MM.1S (cell line): ENCODE data around the gene NPVF.

Experiments used
- DNase-seq: peaks from one replicate; pipeline ENCODE4 v3.0.0-alpha.2; 2015
- H2AFZ ChIP-seq: fragments of 300-600 bp; sonication (generic); 2 replicates; pipeline ENCODE4 v1.6.0; 2016; ENCODE audit warnings: antibody characterized with exemption, low read length
- H3F3A ChIP-seq: fragments of 300-600 bp; sonication (generic); 2 replicates; pipeline ENCODE4 v1.6.1; 2016; ENCODE audit warnings: mild to moderate bottlenecking, antibody characterized with exemption, low read length, moderate library complexity, mixed read lengths; ENCODE audit not compliant: insufficient read depth
- H3K27ac ChIP-seq: fragments of 300-600 bp; sonication (generic); 2 replicates; pipeline ENCODE4 v1.5.1; 2016; ENCODE audit warnings: mild to moderate bottlenecking, low read length
- H3K27me3 ChIP-seq: fragments of 300-600 bp; sonication (generic); replicated peaks from 2 replicates; pipeline ENCODE4 v1.6.0; 2016; ENCODE audit warnings: low read length; ENCODE audit not compliant: insufficient read depth
- H3K36me3 ChIP-seq: fragments of 300-600 bp; sonication (generic); replicated peaks from 2 replicates; pipeline ENCODE4 v1.6.1; 2016; ENCODE audit warnings: mild to moderate bottlenecking, low read length, mixed read lengths; ENCODE audit not compliant: insufficient read depth
- H3K4me1 ChIP-seq: fragments of 300-600 bp; sonication (generic); 2 replicates; pipeline ENCODE4 v1.6.1; 2016; ENCODE audit warnings: low read length, mixed read lengths
- H3K4me2 ChIP-seq: fragments of 300-600 bp; sonication (generic); 2 replicates; pipeline ENCODE4 v1.6.0; 2016; ENCODE audit warnings: low read depth, low read length
- H3K4me3 ChIP-seq: fragments of 300-600 bp; sonication (generic); 2 replicates; pipeline ENCODE4 v1.5.1; 2016; ENCODE audit warnings: low read length, mixed read lengths
- H3K79me2 ChIP-seq: fragments of 300-600 bp; sonication (generic); 2 replicates; pipeline ENCODE4 v1.6.1; 2016; ENCODE audit warnings: mixed run types, low read length, mixed read lengths
- H3K9ac ChIP-seq: fragments of 300-600 bp; sonication (generic); 2 replicates; pipeline ENCODE4 v1.6.1; 2016; ENCODE audit warnings: low read length, mixed read lengths
- H3K9me2 ChIP-seq: fragments of 300-600 bp; sonication (generic); replicated peaks from 2 replicates; pipeline ENCODE4 v1.6.1; 2016; ENCODE audit warnings: mild to moderate bottlenecking, low read length, mixed read lengths; ENCODE audit not compliant: insufficient read depth
- H3K9me3 ChIP-seq: fragments of 300-600 bp; sonication (generic); replicated peaks from 2 replicates; pipeline ENCODE4 v1.6.1; 2016; ENCODE audit warnings: mild to moderate bottlenecking, low read length, mixed read lengths; ENCODE audit not compliant: insufficient read depth
- H4K20me1 ChIP-seq: fragments of 300-600 bp; sonication (generic); 2 replicates; pipeline ENCODE4 v1.6.1; 2016; ENCODE audit warnings: mild to moderate bottlenecking, low read length, moderate library complexity, mixed read lengths; ENCODE audit not compliant: insufficient read depth
- CTCF ChIP-seq: fragments of 300-600 bp; sonication (generic); IDR thresholded peaks from 2 replicates; pipeline ENCODE4 v1.5.1; 2016; ENCODE audit warnings: antibody characterized with exemption, low read length, mixed read lengths
- EZH2 ChIP-seq: fragments of 300-600 bp; sonication (generic); optimal IDR thresholded peaks from 2 replicates; pipeline ENCODE3; 2017; ENCODE audit warnings: low read depth, mild to moderate bottlenecking, antibody characterized with exemption, low read length, mixed read lengths
- EZH2phosphoT487 ChIP-seq: fragments of 300-600 bp; sonication (generic); IDR thresholded peaks from 2 replicates; pipeline ENCODE4 v1.6.1; 2018; ENCODE audit warnings: antibody characterized with exemption, low read length

NPVF gene

DNA sequence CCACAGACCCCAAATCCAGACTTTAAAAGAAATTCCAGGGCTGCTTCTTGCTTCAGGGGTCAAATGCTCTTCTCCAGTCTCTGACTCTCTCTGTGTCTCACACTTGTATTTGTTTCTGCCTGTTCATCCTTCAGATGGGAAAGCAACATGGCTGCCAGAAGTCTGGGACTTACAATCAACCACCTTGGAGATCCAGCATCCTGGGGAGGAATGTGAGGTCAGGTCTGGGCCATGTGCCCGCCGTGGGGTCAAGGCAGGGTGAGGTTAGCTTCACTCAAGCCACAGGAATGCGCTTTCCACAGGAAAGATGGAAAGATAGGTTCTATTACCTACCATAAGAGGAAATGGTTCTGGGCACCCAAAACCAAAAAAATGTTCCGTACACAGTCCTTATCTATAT is 34.3 kb upstream of the NPVF start:
- Histone ChIP-seq H3K4me3 (no peak overlapping the region), H3K9me2 (no peaks in the 10 kb centered on the region), H3K36me3 (no peaks in the 10 kb centered on the region), H3F3A (no peaks in the 10 kb centered on the region), H2AFZ (no peak overlapping the region), H3K4me2 (no peak overlapping the region), H3K4me1 (peaks cover 16% of the 10 kb centered on the region), H4K20me1 (no peaks in the 10 kb centered on the region), H3K9me3 (no peaks in the 10 kb centered on the region), H3K27ac (no peak overlapping the region), H3K9ac (no peak overlapping the region), H3K27me3 (0 out of 2 replicates have a peak, but pooled peaks cover 10% of the 10 kb centered on the region), H3K79me2 (no peaks in the 10 kb centered on the region)
- TF ChIP-seq CTCF (no peak), EZH2phosphoT487 (no peak), EZH2 (no peak)
- no peak for DNase-seq

- Histone ChIP-seq H4K20me1 (no peaks in the 10 kb centered on the region), H3K27me3 (0 out of 2 replicates have a peak, but pooled peaks cover 10% of the 10 kb centered on the region), H3K9ac (no peak overlapping the region), H3K4me1 (peaks cover 16% of the 10 kb centered on the region), H3K27ac (no peak overlapping the region), H3K4me3 (no peak overlapping the region), H3K9me3 (no peaks in the 10 kb centered on the region), H3K36me3 (no peaks in the 10 kb centered on the region), H3K4me2 (peak overlapping the region; percentile 39), H3K79me2 (no peaks in the 10 kb centered on the region), H3K9me2 (no peaks in the 10 kb centered on the region), H2AFZ (no peak overlapping the region), H3F3A (no peaks in the 10 kb centered on the region)
- no peak for DNase-seq
- TF ChIP-seq CTCF (no peak), EZH2 (no peak), EZH2phosphoT487 (no peak)
Measured at GRCh38 chr7:25261545-25262140, 33.4 kb upstream of the NPVF start.

DNA sequence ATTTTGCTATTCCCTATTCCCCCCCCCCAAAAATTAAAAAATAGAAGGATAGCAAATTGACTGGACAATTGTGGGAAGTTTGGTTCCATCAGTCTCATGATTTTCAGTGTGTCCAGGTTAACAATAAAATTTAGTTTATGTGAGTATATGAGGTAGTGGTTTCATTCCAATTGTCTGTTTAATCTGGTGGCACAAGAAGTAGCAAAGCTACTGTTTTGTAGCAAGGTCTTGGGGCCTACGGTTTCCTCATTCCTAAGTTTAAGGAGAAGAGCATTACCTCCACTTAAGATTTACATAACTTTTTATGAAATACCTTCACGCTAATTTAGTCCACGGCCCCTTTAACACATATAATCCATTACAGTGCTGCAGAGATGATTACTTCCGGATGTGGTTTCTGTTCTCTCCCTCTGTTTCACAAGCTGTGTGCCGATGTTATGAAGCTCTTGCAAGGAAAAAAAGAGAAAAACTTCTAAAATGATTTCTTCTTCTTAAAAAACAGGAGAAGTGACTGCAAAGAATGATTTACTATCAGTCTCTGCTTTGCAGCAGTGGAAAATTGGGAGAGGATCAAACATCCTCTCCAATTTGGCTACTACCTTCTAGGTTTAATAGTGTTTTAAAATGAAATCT is 32.7 kb upstream of the NPVF start:
- Histone ChIP-seq H3K4me3 (no peak overlapping the region; the same call in 1 of the 2 replicates), H3K36me3 (no peaks in the 10 kb centered on the region), H3K27me3 (0 out of 2 replicates have a peak, but pooled peaks cover 10% of the 10 kb centered on the region), H3K9me2 (no peaks in the 10 kb centered on the region), H3K9me3 (no peaks in the 10 kb centered on the region), H3K4me1 (peaks cover 16% of the 10 kb centered on the region), H3F3A (no peaks in the 10 kb centered on the region), H3K79me2 (no peaks in the 10 kb centered on the region), H4K20me1 (no peaks in the 10 kb centered on the region), H3K9ac (no peak overlapping the region), H2AFZ (no peak overlapping the region), H3K27ac (no peak overlapping the region), H3K4me2 (peak overlapping the region; percentile 39)
- no peak for TF ChIP-seq EZH2phosphoT487
- no peak for TF ChIP-seq EZH2
- TF ChIP-seq CTCF = no peak
- peak; percentile 66 for DNase-seq
